NCI-H524 (cell line): ENCODE data around the gene FANCI.

Experiments
- DNase-seq, 2 experiments: peaks; one replicate each; lab custom pipeline; 2025; lab: John Stamatoyannopoulos, UW

FANCI gene

GRCh38 chr15:89307046-89307587 lies 63.3 kb downstream of the FANCI start:
- DNase-seq: no peak

GRCh38 chr15:89307791-89308190 lies 64.0 kb downstream of the FANCI start:
- no peak for DNase-seq

- no peak for DNase-seq
These were observed 64.5 kb downstream of the FANCI start for GRCh38 chr15:89308236-89308635.

GRCh38 chr15:89309993-89310392 lies 66.2 kb downstream of the FANCI start:
- DNase-seq: no peak

GRCh38 chr15:89315375-89315929 lies 71.7 kb downstream of the FANCI start:
- DNase-seq: no peak

GRCh38 chr15:89316504-89316903 lies 72.7 kb downstream of the FANCI start:
- no peak for DNase-seq

- no peak for DNase-seq
These were observed 73.5 kb downstream of the FANCI start for GRCh38 chr15:89317186-89317720.

- DNase-seq: no peak
These were observed 75.9 kb downstream of the FANCI start for GRCh38 chr15:89319678-89320077.

- DNase-seq: no peak
These were observed 76.4 kb downstream of the FANCI start for GRCh38 chr15:89320200-89320599.

GRCh38 chr15:89321521-89322410 lies 78.0 kb downstream of the FANCI start:
- DNase-seq: no peak

GRCh38 chr15:89322822-89323221 lies 79.0 kb downstream of the FANCI start:
- no peak for DNase-seq

- no peak for DNase-seq
These were observed 80.0 kb downstream of the FANCI start for GRCh38 chr15:89323825-89324224.

GRCh38 chr15:89325039-89325803 lies 81.4 kb downstream of the FANCI start:
- no peak for DNase-seq

- no peak for DNase-seq
These were observed 82.5 kb downstream of the FANCI start for GRCh38 chr15:89326316-89326715.

- DNase-seq: no peak
These were observed 83.3 kb downstream of the FANCI start for GRCh38 chr15:89327113-89327512.

GRCh38 chr15:89328398-89329254 lies 84.8 kb downstream of the FANCI start:
- DNase-seq: no peak

GRCh38 chr15:89329329-89330084 lies 85.7 kb downstream of the FANCI start:
- DNase-seq: no peak

GRCh38 chr15:89330119-89330518 lies 86.3 kb downstream of the FANCI start:
- DNase-seq: no peak

- no peak for DNase-seq
These were observed 87.3 kb downstream of the FANCI start for GRCh38 chr15:89330881-89331595.

- peak; percentile 19 to 38 for DNase-seq
These were observed 88.7 kb downstream of the FANCI start for GRCh38 chr15:89332446-89332845.
